Nephron progenitor cell (in vitro differentiated cells): ENCODE data around the gene SORBS1.

ENCODE experiments used
- DNase-seq: peaks from one replicate; pipeline ENCODE4 v3.0.0; 2021
- H3K27ac Mint-ChIP-seq: 2 replicates; pipeline ENCODE4 v1.8.0; 2021; ENCODE audit warnings: mild to moderate bottlenecking, moderate library complexity, mixed read lengths
- H3K27me3 Mint-ChIP-seq: 2 replicates; pipeline ENCODE4 v1.8.0; 2021; ENCODE audit warnings: mild to moderate bottlenecking, low read depth, mixed read lengths; ENCODE audit not compliant: poor library complexity
- H3K36me3 Mint-ChIP-seq: 2 replicates; pipeline ENCODE4 v1.8.0; 2021; ENCODE audit warnings: low read depth, mixed read lengths
- H3K4me1 Mint-ChIP-seq: 2 replicates; pipeline ENCODE4 v1.8.0; 2021; ENCODE audit warnings: mixed read lengths
- H3K4me3 Mint-ChIP-seq: 2 replicates; pipeline ENCODE4 v1.8.0; 2021; ENCODE audit warnings: mild to moderate bottlenecking, moderate library complexity, mixed read lengths
- H3K9me3 Mint-ChIP-seq: 2 replicates; pipeline ENCODE4 v1.8.0; 2021; ENCODE audit warnings: mild to moderate bottlenecking, moderate library complexity, mixed read lengths
- CTCF ChIP-seq: fragments of 200-600 bp; sonication (generic); IDR thresholded peaks from 2 replicates; pipeline ENCODE4 v1.5.0; 2021; ENCODE audit warnings: antibody characterized with exemption

SORBS1 gene

GRCh38 chr10:95304463-95304862 is 256.7 kb downstream of the SORBS1 start:
- no peak for DNase-seq
- Mint-ChIP-seq H3K4me3 (no peak overlapping the region), H3K36me3 (no peaks in the 10 kb centered on the region), H3K27ac (no peak overlapping the region), H3K9me3 (no peaks in the 10 kb centered on the region), H3K27me3 (no peaks in the 10 kb centered on the region), H3K4me1 (peaks cover 17% of the 10 kb centered on the region)
- no peak for TF ChIP-seq CTCF

GRCh38 chr10:95303950-95304349 is 257.2 kb downstream of the SORBS1 start:
- H3K27ac Mint-ChIP-seq, result no peak overlapping the region
- H3K4me1 Mint-ChIP-seq, result peaks cover 16% of the 10 kb centered on the region
- H3K36me3 Mint-ChIP-seq, result no peaks in the 10 kb centered on the region
- DNase-seq, result no peak
- no peaks in the 10 kb centered on the region for H3K27me3 Mint-ChIP-seq
- no peaks in the 10 kb centered on the region for H3K9me3 Mint-ChIP-seq
- H3K4me3 Mint-ChIP-seq, result no peak overlapping the region
- no peak for TF ChIP-seq CTCF

GRCh38 chr10:95303535-95303934 is 257.6 kb downstream of the SORBS1 start:
- no peak for DNase-seq

GRCh38 chr10:95300022-95300539 is 261.1 kb downstream of the SORBS1 start:
- Mint-ChIP-seq H3K36me3 (no peaks in the 10 kb centered on the region), H3K27me3 (peaks cover 4% of the 10 kb centered on the region), H3K4me3 (no peak overlapping the region), H3K27ac (no peak overlapping the region), H3K4me1 (peaks cover 22% of the 10 kb centered on the region), H3K9me3 (no peaks in the 10 kb centered on the region)
- TF ChIP-seq CTCF, result no peak
- DNase-seq, result no peak

More at GRCh38 chr10:95303535-95303934, 257.6 kb downstream of the SORBS1 start:
- Mint-ChIP-seq H3K9me3 (no peaks in the 10 kb centered on the region), H3K4me3 (no peak overlapping the region), H3K27ac (no peak overlapping the region), H3K36me3 (no peaks in the 10 kb centered on the region), H3K4me1 (peaks cover 12% of the 10 kb centered on the region), H3K27me3 (no peaks in the 10 kb centered on the region)
- TF ChIP-seq CTCF, result no peak

- no peaks in the 10 kb centered on the region for H3K36me3 Mint-ChIP-seq
- peak overlapping the region; percentile 83 for H3K27ac Mint-ChIP-seq
- no peaks in the 10 kb centered on the region for H3K9me3 Mint-ChIP-seq
- H3K4me3 Mint-ChIP-seq, result no peak overlapping the region
- peaks cover 4% of the 10 kb centered on the region for H3K27me3 Mint-ChIP-seq
- H3K4me1 Mint-ChIP-seq, result peaks cover 47% of the 10 kb centered on the region
- no peak for DNase-seq
- TF ChIP-seq CTCF, result no peak
Measured at GRCh38 chr10:95297402-95297801, 263.8 kb downstream of the SORBS1 start.

- Mint-ChIP-seq H3K4me3 (no peak overlapping the region), H3K27me3 (peaks cover 4% of the 10 kb centered on the region), H3K27ac (peak overlapping the region; percentile 83), H3K4me1 (peaks cover 53% of the 10 kb centered on the region), H3K36me3 (no peaks in the 10 kb centered on the region), H3K9me3 (no peaks in the 10 kb centered on the region)
- DNase-seq, result no peak
- TF ChIP-seq CTCF, result no peak
Measured at GRCh38 chr10:95296764-95297163, 264.4 kb downstream of the SORBS1 start.
